Muscle layer of colon (tissue), 2 donors: Measurements from ENCODE around the gene ENDOU.

ENCODE experiments used
- H3K27ac ChIP-seq: one replicate; pipeline ENCODE4 v1.7.0; 2013; ENCODE audit warnings: low read depth, mild to moderate bottlenecking, low read length, moderate library complexity
- H3K27me3 ChIP-seq, 2 donors: one replicate each; pipeline ENCODE4 v1.7.0; 2013; ENCODE audit warnings: low read length in 2 of 2, mild to moderate bottlenecking in 2 of 2; ENCODE audit not compliant: insufficient read depth in 2 of 2, control insufficient read depth in 1 of 2
- H3K36me3 ChIP-seq: one replicate; pipeline ENCODE4 v1.7.0; 2013; ENCODE audit warnings: mild to moderate bottlenecking, low read length; ENCODE audit not compliant: insufficient read depth
- H3K4me1 ChIP-seq: one replicate; pipeline ENCODE4 v1.7.0; 2013; ENCODE audit warnings: mild to moderate bottlenecking, low read length; ENCODE audit not compliant: insufficient read depth
- H3K4me3 ChIP-seq, 2 donors: one replicate each; pipeline ENCODE4 v1.7.0; 2013; ENCODE audit warnings: low read length in 2 of 2, low read depth in 1 of 2, mild to moderate bottlenecking in 1 of 2, moderate library complexity in 1 of 2
- H3K9ac ChIP-seq: one replicate; pipeline ENCODE4 v1.7.0; 2013; ENCODE audit warnings: low read length
- H3K9me3 ChIP-seq: one replicate; pipeline ENCODE4 v1.7.0; 2013; ENCODE audit warnings: mild to moderate bottlenecking, low read length
- donor health status: abdominal sarcoma.
- donor health status: Adenocarcinoma of cecum.

ENDOU gene

DNA sequence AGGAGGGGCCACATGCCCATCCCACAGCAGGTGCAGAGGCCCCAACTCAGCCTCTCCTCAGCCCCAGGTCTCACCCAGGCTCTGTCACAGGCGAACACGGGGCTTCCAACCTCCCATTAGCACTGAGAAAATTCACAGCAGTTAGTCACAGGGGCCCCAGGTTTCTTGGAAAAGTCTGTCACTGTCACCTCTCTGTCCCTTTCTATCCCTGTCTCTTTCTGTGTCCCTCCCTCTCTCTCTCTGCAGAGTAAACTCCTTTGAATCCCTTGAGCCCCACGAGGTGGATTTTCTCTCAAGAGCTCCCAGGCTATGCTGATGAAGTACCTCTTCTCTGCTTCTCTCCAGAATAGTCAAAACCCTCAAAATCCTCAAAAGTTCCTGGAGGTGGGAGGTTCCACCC, 14.0 kb upstream of the ENDOU start:
- H3K4me3 ChIP-seq, result no peak overlapping the region
- no peak overlapping the region for H3K9ac ChIP-seq
- H3K4me1 ChIP-seq, result peaks cover 38% of the 10 kb centered on the region
- no peaks in the 10 kb centered on the region for H3K27me3 ChIP-seq
- H3K36me3 ChIP-seq, result no peaks in the 10 kb centered on the region
- no peaks in the 10 kb centered on the region for H3K9me3 ChIP-seq
- no peak overlapping the region for H3K27ac ChIP-seq

GRCh38 chr12:47737936-47738594, 12.8 kb upstream of the ENDOU start:
- Histone ChIP-seq H3K9me3 (no peaks in the 10 kb centered on the region), H3K27me3 (no peaks in the 10 kb centered on the region), H3K4me1 (peaks cover 46% of the 10 kb centered on the region), H3K27ac (peak overlapping the region; percentile 81), H3K4me3 (no peak overlapping the region), H3K9ac (no peak overlapping the region), H3K36me3 (no peaks in the 10 kb centered on the region)

DNA sequence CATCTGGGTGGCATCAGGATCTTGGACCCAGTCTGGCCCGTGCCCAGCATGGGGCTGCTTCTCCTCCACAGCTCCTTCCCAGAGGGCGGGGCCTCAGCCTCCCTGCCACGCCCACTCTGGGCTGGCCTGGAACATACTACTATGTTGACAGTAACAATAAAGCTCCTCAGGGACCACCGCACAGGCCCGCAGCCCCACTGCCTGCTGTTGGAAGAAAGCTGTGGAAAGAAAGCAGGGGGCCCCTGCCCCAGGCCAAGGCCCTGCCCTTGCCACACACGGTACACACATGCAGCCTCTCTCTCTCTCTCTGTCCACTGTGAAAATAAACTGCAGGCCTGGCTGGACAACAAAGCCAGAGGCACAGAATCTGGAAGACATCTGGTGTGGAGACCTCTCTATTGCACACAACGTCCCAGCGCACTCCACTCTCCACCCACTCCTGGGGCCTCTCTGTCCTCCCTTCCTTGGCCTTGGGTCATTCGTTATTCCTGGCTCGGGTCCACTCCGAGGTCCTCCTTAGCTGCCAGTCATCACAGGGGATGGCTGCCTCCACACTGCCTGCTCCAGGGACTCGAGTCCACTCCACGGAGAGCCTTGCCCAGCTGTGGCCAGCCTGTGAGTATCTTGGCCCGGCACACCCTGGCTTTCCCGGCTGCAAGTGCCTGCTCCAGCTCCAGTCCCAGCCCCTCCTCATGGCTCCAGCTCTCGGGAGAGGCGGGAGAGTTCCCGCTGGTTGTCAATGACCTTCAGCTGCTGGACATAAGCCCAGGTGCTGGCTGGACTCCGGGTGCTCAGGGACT, 11.8 kb upstream of the ENDOU start:
- Histone ChIP-seq H3K4me1 (peaks cover 46% of the 10 kb centered on the region), H3K4me3 (peak overlapping the region in 1 of 2 donors; percentile 38), H3K9ac (no peak overlapping the region)

GRCh38 chr12:47736216-47736615, 10.9 kb upstream of the ENDOU start:
- Histone ChIP-seq H3K4me3 (peak overlapping the region in 1 of 2 donors; percentile 38), H3K27me3 (no peaks in the 10 kb centered on the region), H3K9me3 (no peaks in the 10 kb centered on the region), H3K4me1 (peaks cover 46% of the 10 kb centered on the region), H3K9ac (no peak overlapping the region), H3K27ac (peak overlapping the region; percentile 81), H3K36me3 (no peaks in the 10 kb centered on the region)

More for the DNA sequence above, 11.8 kb upstream of the ENDOU start:
- H3K27me3 ChIP-seq, result no peaks in the 10 kb centered on the region
- peak overlapping the region; percentile 81 for H3K27ac ChIP-seq
- no peaks in the 10 kb centered on the region for H3K36me3 ChIP-seq
- H3K9me3 ChIP-seq, result no peaks in the 10 kb centered on the region

GRCh38 chr12:47735649-47736048, 10.4 kb upstream of the ENDOU start:
- Histone ChIP-seq H3K27me3 (no peaks in the 10 kb centered on the region), H3K9ac (no peak overlapping the region), H3K4me1 (peaks cover 46% of the 10 kb centered on the region), H3K36me3 (no peaks in the 10 kb centered on the region), H3K27ac (peak overlapping the region; percentile 81), H3K4me3 (no peak overlapping the region), H3K9me3 (no peaks in the 10 kb centered on the region)

GRCh38 chr12:47734725-47735480, 9.6 kb upstream of the ENDOU start:
- H3K36me3 ChIP-seq, result no peaks in the 10 kb centered on the region
- peaks cover 46% of the 10 kb centered on the region for H3K4me1 ChIP-seq
- no peaks in the 10 kb centered on the region for H3K27me3 ChIP-seq
- H3K4me3 ChIP-seq, result no peak overlapping the region
- peak overlapping the region; percentile 42 for H3K27ac ChIP-seq
- no peaks in the 10 kb centered on the region for H3K9me3 ChIP-seq
- H3K9ac ChIP-seq, result no peak overlapping the region

DNA sequence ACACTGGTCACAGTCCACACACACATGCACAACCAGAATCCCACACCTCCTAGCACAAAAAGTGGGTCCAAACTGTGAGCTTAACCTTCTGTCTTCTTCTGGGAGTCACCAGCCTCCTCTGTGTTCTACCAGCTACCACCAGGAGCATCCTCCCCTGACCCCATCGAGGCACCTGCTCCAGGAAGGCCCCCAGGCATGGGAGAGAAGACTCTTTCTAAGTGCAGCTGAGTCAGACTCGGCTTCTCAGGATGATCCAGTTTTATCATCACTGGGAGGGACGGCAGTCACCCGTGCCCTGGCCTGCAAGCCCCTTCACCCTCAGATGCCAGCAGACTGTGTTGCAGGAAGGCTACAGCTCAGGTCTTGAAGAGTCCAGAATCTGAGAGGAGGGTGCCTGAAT, 7.9 kb upstream of the ENDOU start:
- Histone ChIP-seq H3K9me3 (no peaks in the 10 kb centered on the region), H3K4me1 (peaks cover 46% of the 10 kb centered on the region), H3K4me3 (no peak overlapping the region), H3K36me3 (no peaks in the 10 kb centered on the region), H3K27ac (no peak overlapping the region), H3K27me3 (no peaks in the 10 kb centered on the region), H3K9ac (no peak overlapping the region)

- H3K27me3 ChIP-seq, result no peaks in the 10 kb centered on the region
- no peak overlapping the region for H3K4me3 ChIP-seq
- peaks cover 40% of the 10 kb centered on the region for H3K4me1 ChIP-seq
- H3K9me3 ChIP-seq, result no peaks in the 10 kb centered on the region
- H3K27ac ChIP-seq, result no peak overlapping the region
- no peaks in the 10 kb centered on the region for H3K36me3 ChIP-seq
- no peak overlapping the region for H3K9ac ChIP-seq
Measured at GRCh38 chr12:47732504-47732903, 7.2 kb upstream of the ENDOU start.

DNA sequence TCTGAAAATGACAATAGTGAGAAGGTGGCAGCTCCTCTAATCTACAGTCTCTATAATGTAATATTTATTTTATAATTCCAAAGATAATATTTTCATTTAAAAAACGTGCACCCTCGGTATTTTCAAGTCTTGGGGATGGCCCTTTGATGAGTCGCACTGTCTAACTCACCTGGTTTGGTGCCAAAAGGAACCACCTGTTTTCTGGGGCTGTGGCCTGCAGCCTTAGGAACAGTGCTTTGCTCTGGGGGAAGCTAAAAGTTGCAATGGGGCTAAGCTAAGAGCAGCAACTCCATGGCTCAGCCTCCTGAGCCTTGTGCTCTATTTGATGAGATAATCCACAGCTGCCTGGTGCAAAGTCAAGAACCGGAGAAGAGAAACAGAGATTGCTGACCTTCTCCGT, 6.4 kb upstream of the ENDOU start:
- H3K36me3 ChIP-seq, result no peaks in the 10 kb centered on the region
- H3K4me1 ChIP-seq, result peaks cover 33% of the 10 kb centered on the region
- no peak overlapping the region for H3K9ac ChIP-seq
- no peaks in the 10 kb centered on the region for H3K9me3 ChIP-seq
- H3K4me3 ChIP-seq, result no peak overlapping the region
- H3K27me3 ChIP-seq, result no peaks in the 10 kb centered on the region
- no peak overlapping the region for H3K27ac ChIP-seq

DNA sequence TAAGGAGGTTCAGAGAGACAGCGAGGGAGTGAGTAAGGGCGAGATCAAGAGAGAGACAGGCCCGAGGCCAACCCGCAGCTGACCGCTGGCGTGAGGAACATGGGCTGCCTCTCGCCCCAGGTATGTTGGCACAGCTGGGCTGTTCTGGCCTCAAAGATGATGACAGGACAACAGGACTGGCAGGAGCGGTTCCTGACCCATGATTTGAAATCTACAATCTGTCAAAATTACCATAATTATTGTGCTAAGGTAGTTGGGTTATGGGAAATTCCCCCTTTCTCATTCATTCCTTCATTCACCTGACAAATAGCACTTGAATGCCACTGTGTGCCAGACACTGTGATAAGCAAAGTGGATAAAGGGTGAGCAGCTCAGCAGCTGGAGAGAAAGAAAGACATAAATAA, 5.1 kb upstream of the ENDOU start:
- peaks cover 19% of the 10 kb centered on the region for H3K4me1 ChIP-seq

GRCh38 chr12:47729233-47729632, 3.9 kb upstream of the ENDOU start:
- no peaks in the 10 kb centered on the region for H3K9me3 ChIP-seq
- H3K4me1 ChIP-seq, result peaks cover 8% of the 10 kb centered on the region
- H3K36me3 ChIP-seq, result no peaks in the 10 kb centered on the region
- H3K9ac ChIP-seq, result no peak overlapping the region
- no peak overlapping the region for H3K27ac ChIP-seq
- no peak overlapping the region for H3K4me3 ChIP-seq
- H3K27me3 ChIP-seq, result no peaks in the 10 kb centered on the region

More for the DNA sequence above, 5.1 kb upstream of the ENDOU start:
- no peak overlapping the region for H3K27ac ChIP-seq
- no peaks in the 10 kb centered on the region for H3K9me3 ChIP-seq
- no peak overlapping the region for H3K4me3 ChIP-seq
- no peaks in the 10 kb centered on the region for H3K36me3 ChIP-seq
- no peak overlapping the region for H3K9ac ChIP-seq
- no peaks in the 10 kb centered on the region for H3K27me3 ChIP-seq
